Measurements from ENCODE around the gene RAPGEF4.

RAPGEF4 gene

GRCh38 chr2:172998547-172999272, 263.1 kb downstream of the RAPGEF4 start:
- no peak for DNase-seq (ENCODE audit: extremely low spot score)
- ChIA-PET POLR2A (no interaction called here), CTCF (interaction anchor here (0.6 to 2.0 kb wide), 2 partner anchors 30 to 62 kb away, joined by 3 to 8 read pairs; no protein-coding TSS in a partner anchor)
- TF ChIP-seq CTCF (IDR thresholded peaks at IDR 0.05; ENCODE audit: control extremely low read depth, extremely low read depth, low read depth, missing control alignments) = no peak

GRCh38 chr2:172999641-173000386, 264.2 kb downstream of the RAPGEF4 start:
- DNase-seq (ENCODE audit: extremely low spot score) = no peak
- no peak for TF ChIP-seq CTCF (IDR thresholded peaks at IDR 0.05; ENCODE audit: control extremely low read depth, extremely low read depth, low read depth, missing control alignments)
- ChIA-PET CTCF (interaction anchor here (1.2 to 1.3 kb wide), 2 partner anchors 11 to 39 kb away, joined by 3 read pairs; no protein-coding TSS in a partner anchor), POLR2A (no interaction called here)

DNA sequence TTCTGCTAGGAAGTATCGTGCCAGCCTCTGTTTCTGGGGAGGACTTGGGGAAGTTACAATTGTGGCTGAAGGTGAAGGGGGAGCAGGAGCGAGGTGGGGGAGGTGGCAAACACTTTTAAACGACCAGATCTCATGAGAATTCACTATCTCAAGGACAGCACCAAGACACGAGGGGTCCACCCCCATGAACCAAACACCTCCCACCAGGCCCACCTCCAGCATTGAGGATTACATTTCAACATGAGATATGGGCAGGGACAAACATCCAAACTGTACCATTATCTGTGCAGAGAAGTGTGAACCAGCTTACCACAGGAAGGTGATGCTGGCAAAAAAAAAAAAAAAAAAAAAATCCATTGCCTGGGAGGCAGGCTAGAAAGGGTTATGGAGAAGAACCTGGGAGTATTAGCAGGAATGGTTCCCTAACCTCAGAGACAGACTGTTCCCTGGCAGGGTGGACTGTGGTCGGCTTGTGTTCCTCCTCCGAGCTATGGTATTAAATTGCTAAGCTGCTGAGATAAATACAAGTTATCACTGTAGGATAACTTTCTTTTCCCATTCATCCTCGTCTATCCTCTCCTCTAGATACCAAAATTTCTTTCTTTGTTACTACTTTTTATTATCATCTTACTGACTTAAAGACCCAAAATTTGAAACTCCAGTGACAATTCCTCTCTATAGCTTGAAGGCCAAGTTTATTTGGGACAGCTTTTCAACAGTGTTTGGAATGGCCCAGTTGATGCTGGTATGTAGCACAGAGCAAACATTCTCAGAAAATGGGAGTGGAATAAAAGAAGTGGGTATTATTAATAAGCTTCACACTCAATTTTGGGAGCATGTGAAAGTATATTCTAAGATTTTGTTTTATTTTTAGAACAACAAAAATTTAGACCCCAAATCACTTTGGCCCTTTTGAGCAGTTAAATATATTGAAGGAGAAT, 266.3 kb downstream of the RAPGEF4 start:
- ChIA-PET POLR2A (no interaction called here), CTCF (interaction anchor here (0.8 to 2.0 kb wide), 2 partner anchors 25 to 29 kb away, joined by 3 to 6 read pairs; no protein-coding TSS in a partner anchor)
- TF ChIP-seq CTCF (IDR thresholded peaks at IDR 0.05; ENCODE audit: control extremely low read depth, extremely low read depth, low read depth, missing control alignments) = no peak
- DNase-seq (ENCODE audit: extremely low spot score) = no peak

DNA sequence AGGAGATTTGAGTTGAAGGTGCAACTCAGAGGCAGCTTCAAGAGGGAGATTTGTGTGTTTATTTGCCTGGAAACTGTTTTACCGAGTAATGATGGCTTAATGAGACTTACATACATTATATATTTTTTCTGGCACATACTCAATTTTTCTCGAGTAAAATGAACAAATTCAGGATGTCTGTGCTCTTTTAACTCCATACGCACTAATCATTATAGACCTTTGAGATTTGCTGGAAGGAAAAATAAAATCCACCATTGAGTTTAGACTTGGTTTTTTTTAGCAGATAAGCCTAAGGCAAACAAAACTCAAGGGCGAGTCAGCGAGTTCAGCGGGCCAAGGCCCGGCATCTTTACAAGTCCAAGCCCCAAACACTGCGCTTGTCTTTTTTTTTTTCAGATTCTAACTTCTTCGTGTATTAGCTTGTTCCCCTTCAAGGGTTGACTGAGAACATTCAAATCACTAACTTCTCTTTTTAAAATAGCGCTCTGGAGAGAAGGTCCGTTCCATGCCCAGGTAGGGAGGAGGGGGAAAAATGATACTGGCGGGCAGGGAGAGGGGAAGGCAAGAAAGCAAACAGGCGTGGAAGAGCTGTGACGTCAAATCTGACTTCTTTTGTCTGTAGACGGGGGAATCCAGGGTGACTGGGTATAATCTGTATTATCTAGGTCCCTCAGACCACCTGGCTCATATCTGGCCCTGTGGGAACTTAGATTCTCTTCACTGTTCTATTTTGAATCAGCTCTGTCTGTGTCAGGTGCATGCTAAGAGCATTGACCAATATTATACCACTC, 267.3 kb downstream of the RAPGEF4 start:
- POLR2A ChIA-PET = no interaction called here
- CTCF ChIA-PET = interaction anchor here (2.0 kb wide), 1 partner anchor 24 kb away, joined by 6 read pairs; no protein-coding TSS in a partner anchor
- no peak for DNase-seq (ENCODE audit: extremely low spot score)
- TF ChIP-seq CTCF (IDR thresholded peaks at IDR 0.05; ENCODE audit: control extremely low read depth, extremely low read depth, low read depth, missing control alignments) = no peak

DNA sequence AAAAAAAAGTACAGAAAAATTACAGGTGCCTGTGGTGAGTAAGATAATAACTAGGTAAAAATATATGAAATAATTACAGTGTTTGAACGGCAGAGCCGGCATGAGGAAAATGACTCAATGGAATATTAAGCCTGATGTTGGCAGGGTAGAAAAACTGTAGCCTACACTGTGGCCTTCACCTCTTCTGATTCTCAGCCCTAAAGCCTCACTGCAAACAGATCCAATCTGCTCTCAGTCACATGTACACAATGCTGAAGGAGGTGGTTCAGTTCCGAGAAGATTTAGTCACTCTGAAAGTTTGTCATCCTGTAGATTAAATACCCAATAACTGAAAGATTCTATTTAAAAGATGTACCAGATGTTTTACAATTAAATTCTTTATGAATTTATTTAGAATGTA, 273.1 kb downstream of the RAPGEF4 start:
- ChIA-PET CTCF (interaction anchor here (0.8 to 1.6 kb wide), 3 partner anchors 16 to 202 kb away, joined by 3 to 4 read pairs (median 4); no protein-coding TSS in a partner anchor), POLR2A (no interaction called here)
- no peak for DNase-seq (ENCODE audit: extremely low spot score)
- TF ChIP-seq CTCF (IDR thresholded peaks at IDR 0.05; ENCODE audit: control extremely low read depth, extremely low read depth, low read depth, missing control alignments) = no peak

All from GM10248 (cell line).